ENCODE results near the gene ITGA6. TPM values are rescaled to one million over a fixed set of nuclear protein-coding genes. Genes with fewer than 3 reads are reported as not detected.

ITGA6 gene
- total RNA-seq, 1 experiment from 2014 or later = 78.3 TPM

- no peak overlapping the region for H4K5ac ChIP-seq (ENCODE audit: insufficient read length, low read depth, low read length)
- H3K79me2 ChIP-seq (ENCODE audit: insufficient read depth, low read length) = peaks cover 7% of the 10 kb centered on the region; the same call in 1 of the 2 replicates
- no peaks in the 10 kb centered on the region for H3K27me3 ChIP-seq (ENCODE audit: insufficient read depth, low read length)
- Mint-ChIP-seq H3K9me3 (no peaks in the 10 kb centered on the region), H3K4me3 (peak overlapping the region in 1 of 2 experiments; percentile 5; a peak in 1 of 5 replicates), H3K4me1 (peaks cover 62 to 64% of the 10 kb centered on the region in 2 experiments), H3K27ac (peak overlapping the region in 1 of 3 experiments; percentile 71; a peak in 2 of 7 replicates), H3K36me3 (ENCODE audit: insufficient read depth in 1 of 3, low read depth in 3 of 3) (peaks cover 12 to 24% (median 20%) of the 10 kb centered on the region in 3 experiments; a peak in 6 of 7 replicates), H3K27me3 (ENCODE audit: low read depth) (no peaks in the 10 kb centered on the region)
- no peaks in the 10 kb centered on the region for H3K9me3 ChIP-seq (ENCODE audit: control insufficient read depth, low read depth, low read length)
- H3K9ac ChIP-seq (ENCODE audit: extremely low read depth, insufficient read length, low read length) = no peak overlapping the region
- no peak overlapping the region for H3K4me2 ChIP-seq (ENCODE audit: insufficient read depth, insufficient read length, low read length)
- no peaks in the 10 kb centered on the region for H4K20me1 ChIP-seq (ENCODE audit: control insufficient read depth, insufficient read depth, insufficient read length)
- no peak overlapping the region for H3K23ac ChIP-seq (ENCODE audit: insufficient read length, low read depth, low read length)
- no peaks in the 10 kb centered on the region; the same call in 1 of the 2 replicates for H3K4me1 ChIP-seq (ENCODE audit: insufficient read depth, low read length)
- no peak for DNase-seq
- peaks cover 2% of the 10 kb centered on the region for H3K79me1 ChIP-seq (ENCODE audit: insufficient read depth, low read depth, low read length, poor library complexity, severe bottlenecking)
- no peaks in the 10 kb centered on the region for H3K23me2 ChIP-seq (ENCODE audit: insufficient read length, low read depth, low read length, poor library complexity, severe bottlenecking)
- WGBS (ENCODE audit: extremely low coverage, insufficient read length, low lambda C conversion rate) = no CpG with 5 or more reads among the region's 5 CpGs
- H2AK5ac ChIP-seq (ENCODE audit: insufficient read length, low read length) = no peak overlapping the region
- H4K91ac ChIP-seq (ENCODE audit: insufficient read length, low read depth, low read length) = no peak overlapping the region
- H2BK120ac ChIP-seq (ENCODE audit: low read depth, low read length, poor library complexity, severe bottlenecking) = no peak overlapping the region
- no peak overlapping the region for H3K56ac ChIP-seq (ENCODE audit: insufficient read length, low read depth, low read length)
- H3K18ac ChIP-seq (ENCODE audit: insufficient read length, low read depth, low read length) = no peak overlapping the region
- no peak overlapping the region for H2AFZ ChIP-seq (ENCODE audit: low read length)
- no peak overlapping the region for H3K27ac ChIP-seq (ENCODE audit: insufficient read length, low read depth, low read length)
- no peak overlapping the region for H2BK12ac ChIP-seq (ENCODE audit: insufficient read length, low read depth, low read length)
- no peak for TF ChIP-seq CTCF (conservative IDR thresholded peaks at IDR 0.05)
- H2BK5ac ChIP-seq (ENCODE audit: insufficient read length, low read length) = no peak overlapping the region
- no peak overlapping the region for H2BK15ac ChIP-seq (ENCODE audit: low read depth, low read length)
- no peak overlapping the region for H3T11ph ChIP-seq (ENCODE audit: low read length)
- no peak overlapping the region for H3K14ac ChIP-seq (ENCODE audit: insufficient read depth, low read length)
- no peak overlapping the region for H4K8ac ChIP-seq (replicated peaks; ENCODE audit: insufficient read length, low read depth, low read length)
- H2BK20ac ChIP-seq (ENCODE audit: low read depth, low read length, poor library complexity, severe bottlenecking) = no peak overlapping the region
- no peak overlapping the region for H3K4ac ChIP-seq (ENCODE audit: low read depth, low read length)
Observed at GRCh38 chr2:172462849-172463381, 35.5 kb downstream of the ITGA6 start.

Measured in H9 (cell line).